Measurements from ENCODE around the gene FASLG. TPM values are rescaled to one million over a fixed set of nuclear protein-coding genes. Genes with fewer than 3 reads are reported as not detected.

The FASLG gene
- total RNA-seq, 2 donors from 2014 or later: not detected

GRCh38 chr1:172672720-172673119 lies 13.8 kb downstream of the FASLG start:
- ATAC-seq (no peak), DNase-seq (no peak)
- WGBS, 2 donors: 46 to 59% methylated on average over 2 of the region's 2 CpGs
- Histone ChIP-seq H3K36me3 (replicated peaks in 1 of 2; ENCODE audit: insufficient read depth in 1 of 2, low read depth in 2 of 2) (no peaks in the 10 kb centered on the region), H3K9me3 (no peaks in the 10 kb centered on the region), H3K27ac (no peak overlapping the region), H3K27me3 (no peaks in the 10 kb centered on the region), H3K4me3 (no peak overlapping the region), H3K4me1 (no peaks in the 10 kb centered on the region)
- TF ChIP-seq POLR2A (IDR thresholded peaks at IDR 0.05): no peak
- no peak for TF ChIP-seq CTCF (IDR thresholded peaks at IDR 0.05)
- intact Hi-C loops (cut with DNase I): no loop called here

GRCh38 chr1:172673761-172674160 lies 14.9 kb downstream of the FASLG start:
- Histone ChIP-seq H3K27ac (no peak overlapping the region), H3K4me3 (no peak overlapping the region), H3K36me3 (replicated peaks in 1 of 2; ENCODE audit: insufficient read depth in 1 of 2, low read depth in 2 of 2) (no peaks in the 10 kb centered on the region), H3K4me1 (no peaks in the 10 kb centered on the region), H3K9me3 (no peaks in the 10 kb centered on the region), H3K27me3 (no peaks in the 10 kb centered on the region)
- DNase-seq: no peak
- intact Hi-C loops (cut with DNase I): no loop called here
- WGBS, 2 donors: 75 to 78% methylated on average over 2 of the region's 2 CpGs
- no peak for ATAC-seq
- TF ChIP-seq POLR2A (IDR thresholded peaks at IDR 0.05): no peak
- TF ChIP-seq CTCF (IDR thresholded peaks at IDR 0.05): no peak

- no peak for DNase-seq
- no peaks in the 10 kb centered on the region for H3K9me3 ChIP-seq
- 58 to 59% methylated on average over 4 of the region's 4 CpGs for whole genome bisulfite sequencing, 2 donors
- no peaks in the 10 kb centered on the region for H3K36me3 ChIP-seq (replicated peaks in 1 of 2; ENCODE audit: insufficient read depth in 1 of 2, low read depth in 2 of 2)
- no peak overlapping the region for H3K27ac ChIP-seq
- no peak overlapping the region for H3K4me3 ChIP-seq
- intact Hi-C loops (cut with DNase I): no loop called here
- H3K27me3 ChIP-seq: no peaks in the 10 kb centered on the region
- H3K4me1 ChIP-seq: no peaks in the 10 kb centered on the region
- no peak for ATAC-seq
- no peak for TF ChIP-seq POLR2A (IDR thresholded peaks at IDR 0.05)
- TF ChIP-seq CTCF (IDR thresholded peaks at IDR 0.05): no peak
These were observed 16.1 kb downstream of the FASLG start for GRCh38 chr1:172674831-172675613.

- intact Hi-C loops (cut with DNase I): no loop called here
- H3K27me3 ChIP-seq: no peaks in the 10 kb centered on the region
These were observed 20.3 kb downstream of the FASLG start for GRCh38 chr1:172679000-172679772.

More at GRCh38 chr1:172679000-172679772, 20.3 kb downstream of the FASLG start:
- DNase-seq (no peak), ATAC-seq (no peak)
- H3K4me1 ChIP-seq: no peaks in the 10 kb centered on the region
- no peaks in the 10 kb centered on the region for H3K36me3 ChIP-seq (replicated peaks in 1 of 2; ENCODE audit: insufficient read depth in 1 of 2, low read depth in 2 of 2)
- 33 to 56% methylated on average over 6 of the region's 6 CpGs for WGBS, 2 donors
- no peaks in the 10 kb centered on the region for H3K9me3 ChIP-seq
- TF ChIP-seq CTCF (IDR thresholded peaks at IDR 0.05) (no peak), POLR2A (IDR thresholded peaks at IDR 0.05) (no peak)
- H3K27ac ChIP-seq: no peak overlapping the region
- no peak overlapping the region for H3K4me3 ChIP-seq

Data from body of pancreas (tissue), 4 donors.